Endothelial cell (in vitro differentiated cells): ENCODE data around the gene TMEM86B. TPM values are rescaled to one million over a fixed set of nuclear protein-coding genes. Genes with fewer than 3 reads are reported as not detected.

Experiments
- DNase-seq: peaks from one replicate; pipeline ENCODE4 v3.0.0; 2021; ENCODE audit warnings: low spot score
- H3K27ac Mint-ChIP-seq: one replicate; pipeline ENCODE4 v1.8.0; 2021; ENCODE audit warnings: mixed read lengths, inconsistent platforms; ENCODE audit not compliant: unreplicated experiment
- H3K27me3 Mint-ChIP-seq: one replicate; pipeline ENCODE4 v1.8.0; 2021; ENCODE audit warnings: mild to moderate bottlenecking, moderate library complexity, mixed read lengths, inconsistent platforms; ENCODE audit not compliant: unreplicated experiment
- H3K36me3 Mint-ChIP-seq: one replicate; pipeline ENCODE4 v1.8.0; 2021; ENCODE audit warnings: mild to moderate bottlenecking, low read depth, mixed read lengths, inconsistent platforms; ENCODE audit not compliant: unreplicated experiment
- H3K4me1 Mint-ChIP-seq: one replicate; pipeline ENCODE4 v1.8.0; 2021; ENCODE audit warnings: mild to moderate bottlenecking, mixed read lengths, inconsistent platforms; ENCODE audit not compliant: unreplicated experiment
- H3K4me3 Mint-ChIP-seq: one replicate; pipeline ENCODE4 v1.8.0; 2021; ENCODE audit warnings: mild to moderate bottlenecking, mixed read lengths, inconsistent platforms; ENCODE audit not compliant: unreplicated experiment
- H3K9me3 Mint-ChIP-seq: one replicate; pipeline ENCODE4 v1.8.0; 2021; ENCODE audit warnings: mixed read lengths, inconsistent platforms; ENCODE audit not compliant: unreplicated experiment
- total RNA-seq: library from RNA; stranded (reverse); fragmentation: NEBNext Ultra II Directional; extraction: Animal tissue kit (Norgen Biotek cat#: 25700); gene quantifications from one replicate; pipeline ENCODE4 v1.2.1, GENCODE V29; 2021; ENCODE audit not compliant: unreplicated experiment
- TF ChIP-seq, protein P1 (sequence below): fragments of 200-600 bp; sonication (generic); IDR thresholded peaks from one replicate; pipeline ENCODE4 v1.5.0; 2021; ENCODE audit warnings: antibody characterized with exemption; ENCODE audit not compliant: unreplicated experiment

The TMEM86B gene
- total RNA-seq, 1 donor from 2014 or later = 4.1 TPM

DNA sequence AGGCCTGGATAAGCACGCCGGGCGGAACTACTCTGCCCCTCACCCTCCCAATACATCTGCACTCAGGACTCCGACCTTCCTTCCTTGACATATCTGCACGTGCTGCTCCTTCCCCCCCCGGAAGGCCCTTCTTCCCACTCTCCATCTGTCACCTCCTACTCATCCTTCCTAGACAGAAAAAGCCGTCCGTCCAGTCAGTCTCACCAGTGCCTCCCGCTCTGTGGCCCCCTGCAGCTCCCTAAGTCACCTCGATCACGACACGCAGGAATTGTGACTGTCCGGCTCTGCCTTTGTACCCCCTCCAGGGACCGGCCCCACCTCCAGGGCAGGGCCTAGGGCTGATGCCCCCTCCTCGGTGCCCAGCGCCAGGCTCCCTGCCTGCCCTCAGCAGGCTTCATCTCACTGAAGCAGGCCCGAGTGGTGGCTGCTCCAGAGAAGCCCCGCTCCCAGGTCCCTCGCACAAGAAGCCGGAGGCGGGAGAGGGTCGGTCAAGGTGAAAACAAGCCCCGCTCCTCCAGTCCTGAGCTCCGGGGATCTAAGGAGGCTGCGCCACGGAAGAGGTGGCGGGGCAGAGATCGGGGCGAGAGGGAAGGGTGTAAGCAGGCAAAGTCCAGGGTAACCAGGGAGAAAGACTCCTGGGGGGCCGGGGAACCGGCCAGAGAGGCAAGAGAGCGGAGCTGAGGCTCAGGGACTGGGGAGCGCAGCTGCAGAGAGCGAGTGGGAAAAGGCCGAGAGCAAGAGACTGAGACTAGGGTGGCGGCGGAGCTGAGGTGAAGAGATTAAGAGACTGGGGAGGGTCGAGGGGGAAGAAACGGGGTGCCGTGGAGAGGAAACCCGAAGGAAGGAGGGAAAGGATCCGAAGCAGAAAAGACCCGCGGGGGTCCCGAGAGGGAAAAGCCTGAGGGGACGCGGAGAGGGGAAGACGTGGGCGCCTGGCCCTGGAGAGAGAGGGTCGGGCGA lies 29.2 kb upstream of the TMEM86B start:
- no peaks in the 10 kb centered on the region for H3K9me3 Mint-ChIP-seq

DNA sequence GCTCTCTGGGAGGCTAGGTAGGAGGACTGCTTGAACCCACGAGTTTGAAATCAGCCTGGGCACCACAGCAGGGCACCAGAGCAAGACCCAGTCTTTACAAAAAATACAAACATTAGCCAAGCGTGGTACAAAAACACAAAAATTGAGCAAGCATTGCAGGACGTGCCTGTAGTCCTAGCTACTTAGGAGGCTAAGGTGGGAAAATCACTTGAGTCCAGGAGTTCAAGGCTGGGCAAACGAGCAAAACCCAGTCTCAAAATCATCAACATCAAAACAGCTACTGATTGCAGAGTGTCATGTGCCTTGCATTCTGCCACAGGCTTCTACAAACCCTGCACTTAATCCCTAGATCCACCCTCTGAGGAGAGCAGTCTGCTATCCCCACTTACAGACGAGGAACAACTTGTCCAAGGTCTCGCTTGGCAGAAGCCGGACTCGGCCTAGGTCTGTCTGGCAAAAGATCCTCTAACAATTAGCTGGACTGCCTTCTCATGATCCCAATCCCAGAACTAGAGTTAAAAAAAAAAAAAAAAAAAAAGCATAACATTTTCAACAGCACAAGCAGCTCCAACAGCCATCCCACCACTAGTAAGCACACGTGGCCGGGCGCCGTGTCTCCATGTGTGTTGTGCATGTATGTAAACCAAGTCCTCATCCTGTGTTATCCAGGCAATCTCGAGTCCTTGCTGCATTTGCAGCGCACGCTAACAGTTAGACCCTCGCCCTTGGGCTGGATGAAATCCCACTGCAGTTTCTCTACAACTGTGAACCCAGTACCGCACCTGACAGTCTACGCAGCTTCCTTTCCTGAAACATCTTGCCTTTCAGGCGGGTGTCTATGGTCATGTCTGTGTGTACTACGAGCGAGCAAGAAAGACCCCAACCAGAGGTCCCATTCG lies 28.2 kb upstream of the TMEM86B start:
- Mint-ChIP-seq H3K27me3 (peaks cover 14% of the 10 kb centered on the region), H3K27ac (peak overlapping the region; percentile 83), H3K4me1 (peaks cover 47% of the 10 kb centered on the region), H3K9me3 (no peaks in the 10 kb centered on the region), H3K4me3 (peak overlapping the region; percentile 99), H3K36me3 (peaks cover 12% of the 10 kb centered on the region)
- TF ChIP-seq, protein P1, sequence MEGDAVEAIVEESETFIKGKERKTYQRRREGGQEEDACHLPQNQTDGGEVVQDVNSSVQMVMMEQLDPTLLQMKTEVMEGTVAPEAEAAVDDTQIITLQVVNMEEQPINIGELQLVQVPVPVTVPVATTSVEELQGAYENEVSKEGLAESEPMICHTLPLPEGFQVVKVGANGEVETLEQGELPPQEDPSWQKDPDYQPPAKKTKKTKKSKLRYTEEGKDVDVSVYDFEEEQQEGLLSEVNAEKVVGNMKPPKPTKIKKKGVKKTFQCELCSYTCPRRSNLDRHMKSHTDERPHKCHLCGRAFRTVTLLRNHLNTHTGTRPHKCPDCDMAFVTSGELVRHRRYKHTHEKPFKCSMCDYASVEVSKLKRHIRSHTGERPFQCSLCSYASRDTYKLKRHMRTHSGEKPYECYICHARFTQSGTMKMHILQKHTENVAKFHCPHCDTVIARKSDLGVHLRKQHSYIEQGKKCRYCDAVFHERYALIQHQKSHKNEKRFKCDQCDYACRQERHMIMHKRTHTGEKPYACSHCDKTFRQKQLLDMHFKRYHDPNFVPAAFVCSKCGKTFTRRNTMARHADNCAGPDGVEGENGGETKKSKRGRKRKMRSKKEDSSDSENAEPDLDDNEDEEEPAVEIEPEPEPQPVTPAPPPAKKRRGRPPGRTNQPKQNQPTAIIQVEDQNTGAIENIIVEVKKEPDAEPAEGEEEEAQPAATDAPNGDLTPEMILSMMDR = no peak
- no peak for DNase-seq

More for the DNA sequence above, 29.2 kb upstream of the TMEM86B start:
- Mint-ChIP-seq H3K27ac (peak overlapping the region; percentile 83), H3K4me3 (peak overlapping the region; percentile 99), H3K27me3 (peaks cover 14% of the 10 kb centered on the region), H3K4me1 (peaks cover 47% of the 10 kb centered on the region), H3K36me3 (peaks cover 16% of the 10 kb centered on the region)
- TF ChIP-seq, protein P1 = no peak
- peak; percentile 23 for DNase-seq

DNA sequence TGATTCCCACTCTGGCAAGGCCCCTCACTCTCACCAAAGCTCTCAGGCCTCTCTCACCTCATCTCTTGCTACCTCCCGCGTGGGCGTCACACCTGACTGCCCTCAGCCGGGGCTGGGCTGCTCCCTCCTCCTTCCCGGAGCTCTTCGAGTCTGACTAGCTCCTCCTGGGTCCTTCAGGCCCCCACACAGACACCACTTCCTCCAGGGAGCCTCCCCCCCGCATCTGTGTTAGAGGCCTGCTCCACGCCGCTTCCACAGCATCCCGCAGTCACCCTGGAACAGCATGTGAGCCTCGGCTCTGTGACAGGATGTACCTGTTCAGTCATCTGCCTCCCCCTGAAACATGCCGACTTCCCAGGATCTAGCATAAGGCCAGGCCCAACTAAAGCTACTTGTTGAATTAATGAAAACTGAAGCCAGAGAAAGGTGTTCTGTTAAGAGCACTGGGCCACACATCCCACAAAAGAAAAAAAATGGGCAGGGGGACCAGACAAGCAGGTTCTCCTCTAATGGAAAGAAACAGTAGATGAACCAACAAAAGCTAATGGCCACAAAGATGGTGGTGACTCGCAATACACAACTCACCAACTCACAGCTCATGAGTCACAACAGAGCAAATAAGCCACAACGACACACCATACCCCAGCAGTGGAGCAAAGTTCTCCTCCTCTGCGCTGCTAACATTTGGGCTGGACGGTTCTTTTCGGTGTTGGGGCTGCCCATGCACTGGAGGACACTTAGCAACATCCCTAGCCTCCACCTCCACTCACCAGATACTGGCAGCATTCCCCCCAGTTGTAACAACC lies 27.3 kb upstream of the TMEM86B start:
- peak overlapping the region; percentile 2 for H3K27ac Mint-ChIP-seq
- no peaks in the 10 kb centered on the region for H3K9me3 Mint-ChIP-seq
- H3K27me3 Mint-ChIP-seq = peaks cover 17% of the 10 kb centered on the region
- H3K4me3 Mint-ChIP-seq = peak overlapping the region; percentile 99
- peaks cover 47% of the 10 kb centered on the region for H3K4me1 Mint-ChIP-seq
- TF ChIP-seq, protein P1 = no peak
- H3K36me3 Mint-ChIP-seq = peaks cover 14% of the 10 kb centered on the region
- DNase-seq = no peak

DNA sequence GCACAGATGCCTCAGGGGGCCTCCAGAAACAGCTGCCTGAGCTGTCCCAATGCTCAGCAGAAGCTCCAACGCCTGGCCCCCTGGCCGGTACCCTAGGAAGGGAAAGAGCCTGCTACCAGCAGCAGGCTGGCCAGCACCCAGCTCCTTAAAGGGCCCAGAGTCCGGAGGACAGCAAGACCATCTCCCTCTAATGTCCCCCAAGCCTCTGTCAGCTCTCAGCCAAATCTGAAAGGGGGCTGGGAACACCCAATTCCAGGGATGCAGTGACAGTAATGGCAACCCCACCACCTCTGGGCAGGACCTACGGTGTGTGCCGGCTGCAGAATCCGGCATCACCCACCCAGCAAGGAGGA lies 26.0 kb upstream of the TMEM86B start:
- Mint-ChIP-seq H3K4me3 (no peak overlapping the region), H3K4me1 (peaks cover 42% of the 10 kb centered on the region), H3K27ac (no peak overlapping the region), H3K9me3 (no peaks in the 10 kb centered on the region), H3K27me3 (peaks cover 16% of the 10 kb centered on the region), H3K36me3 (peaks cover 16% of the 10 kb centered on the region)
- TF ChIP-seq, protein P1 = no peak
- DNase-seq = no peak
